HepG2 (cell line): ENCODE data around the gene RAP1A. TPM values are rescaled to one million over a fixed set of nuclear protein-coding genes. Genes with fewer than 3 reads are reported as not detected.

Source experiments
- ATAC-seq: fragments of 200-7000 bp; cut with Tn5 transposase; 3 replicates; pipeline ENCODE4 v1.9.1; 2020; ENCODE audit warnings: mild to moderate bottlenecking, moderate library complexity
- BruUV-seq: library from RNA; stranded (reverse); fragments of 400-500 nt; replicated peaks from 2 replicates; lab custom pipeline; 2021; lab: Mats Ljungman, UMichigan
- CTCF ChIA-PET: fragments of 300-600 bp; formaldehyde crosslinking; extraction: SDS; loops from one replicate; lab custom pipeline; 2021; ENCODE audit warnings: low total read pairs, inconsistent platforms, low intra/inter-chr PET ratio; lab: Yijun Ruan, JAX
- POLR2A ChIA-PET: fragments of 350-600 bp; sonication (Branson Sonifier 250); formaldehyde crosslinking; loops from one replicate; lab custom pipeline; 2020; ENCODE audit warnings: antibody characterized with exemption, inconsistent platforms; lab: Yijun Ruan, JAX
- DNase-seq: peaks from one replicate; pipeline ENCODE4 v3.0.0-alpha.2; 2015; ENCODE audit warnings: low spot score
- FAIRE-seq: peaks from 3 replicates; lab custom pipeline; 2011; peaks lifted over from hg19 to GRCh38; lab: Jason Lieb, UNC
- H2AFZ ChIP-seq: one replicate; pipeline ENCODE4 v1.6.1; 2011; ENCODE audit warnings: low read length, inconsistent platforms
- H3K27ac ChIP-seq: fragments of 300-600 bp; 3 replicates; pipeline ENCODE4 v1.8.0; 2011; ENCODE audit warnings: mixed run types, mild to moderate bottlenecking, mixed read lengths, low read length, inconsistent platforms; ENCODE audit not compliant: insufficient read depth; ENCODE audit errors: extremely low read length
- H3K27me3 ChIP-seq, 2 experiments: fragments of 200-600 bp in 1 of 2; 2 replicates in 1 of 2; 3 replicates in 1 of 2; pipeline versions ENCODE4 v1.6.0 to v1.8.0; 2011; ENCODE audit warnings: low read length in 2 of 2, mild to moderate bottlenecking in 2 of 2, moderate library complexity in 2 of 2, inconsistent platforms in 1 of 2; ENCODE audit not compliant: insufficient read depth in 2 of 2, control insufficient read depth in 1 of 2
- H3K36me3 ChIP-seq, 2 experiments: fragments of 200-600 bp in 1 of 2; replicated peaks in 1 of 2; 2 replicates in 1 of 2; 3 replicates in 1 of 2; pipeline versions ENCODE4 v1.5.1 to v1.8.0; 2011; ENCODE audit warnings: low read length in 2 of 2, inconsistent platforms in 1 of 2; ENCODE audit not compliant: insufficient read depth in 2 of 2, control insufficient read depth in 1 of 2
- H3K4me1 ChIP-seq: 2 replicates; pipeline ENCODE4 v1.5.1; 2012; ENCODE audit warnings: low read length, inconsistent platforms; ENCODE audit not compliant: insufficient read depth
- H3K4me2 ChIP-seq: 2 replicates; pipeline ENCODE4 v1.6.0; 2011; ENCODE audit warnings: low read depth, low read length, inconsistent platforms
- H3K4me3 ChIP-seq, 3 experiments: fragments of 200-600 bp in 1 of 3; sonication (generic), shearing (Covaris generic) in 1 of 3; replicated peaks in 1 of 3; 2 replicates each; pipeline ENCODE4 v1.5.1; 2011 to 2016; ENCODE audit warnings: low read length in 3 of 3, inconsistent platforms in 2 of 3, low read depth in 2 of 3, mild to moderate bottlenecking in 2 of 3, control low read depth in 1 of 3, mixed read lengths in 1 of 3; ENCODE audit not compliant: insufficient read depth in 1 of 3
- H3K79me2 ChIP-seq: one replicate; pipeline ENCODE4 v1.6.1; 2011; ENCODE audit warnings: low read length, inconsistent platforms; ENCODE audit not compliant: insufficient read depth
- H3K9ac ChIP-seq: 2 replicates; pipeline ENCODE4 v1.6.0; 2011; ENCODE audit warnings: mild to moderate bottlenecking, low read depth, low read length, inconsistent platforms; ENCODE audit not compliant: insufficient read depth
- H3K9me3 ChIP-seq: 2 replicates; pipeline ENCODE4 v1.5.1; 2012; ENCODE audit warnings: mild to moderate bottlenecking, low read length
- H4K20me1 ChIP-seq: 2 replicates; pipeline ENCODE4 v1.6.0; 2011; ENCODE audit warnings: inconsistent platforms, mild to moderate bottlenecking, low read length, moderate library complexity; ENCODE audit not compliant: insufficient read depth
- GZF1 ChIP-seq: sonication (generic); formaldehyde crosslinking; IDR thresholded peaks from 2 replicates; pipeline ENCODE4 v1.5.1; 2020; ENCODE audit warnings: mild to moderate bottlenecking, missing genetic modification reagents
- HMG20B ChIP-seq: conservative IDR thresholded peaks from 2 replicates; pipeline ENCODE4 v1.6.1; 2016; ENCODE audit warnings: missing genetic modification reagents, missing compliant biosample characterization
- IRF9 ChIP-seq: sonication (generic); formaldehyde crosslinking; IDR thresholded peaks from 2 replicates; pipeline ENCODE4 v1.8.0; 2022; ENCODE audit warnings: missing genetic modification reagents, mild to moderate bottlenecking, borderline replicate concordance
- MTERF4 ChIP-seq: sonication (generic); formaldehyde crosslinking; IDR thresholded peaks from 2 replicates; pipeline ENCODE4 v1.8.0; 2023; ENCODE audit warnings: mild to moderate bottlenecking, missing genetic modification reagents
- NKX3-1 ChIP-seq: sonication (generic); formaldehyde crosslinking; IDR thresholded peaks from 2 replicates; pipeline ENCODE4 v1.5.0; 2020; ENCODE audit warnings: missing genetic modification reagents
- PHF20 ChIP-seq: sonication (generic); formaldehyde crosslinking; IDR thresholded peaks from 2 replicates; pipeline ENCODE4 v1.5.0; 2020; ENCODE audit warnings: mild to moderate bottlenecking, missing genetic modification reagents
- POLR2AphosphoS5 ChIP-seq: IDR thresholded peaks from 2 replicates; pipeline ENCODE4 v1.6.1; 2012; ENCODE audit warnings: low read depth, low read length
- RNF2 ChIP-seq: fragments of 450-650 bp; conservative IDR thresholded peaks from 2 replicates; pipeline ENCODE4 v1.6.1; 2016; ENCODE audit warnings: low read depth
- STAT6 ChIP-seq: sonication (generic); formaldehyde crosslinking; IDR thresholded peaks from 2 replicates; pipeline ENCODE4 v1.4.0; 2020; ENCODE audit warnings: missing genetic modification reagents, mild to moderate bottlenecking, borderline replicate concordance
- TOPORS ChIP-seq: sonication (generic); formaldehyde crosslinking; IDR thresholded peaks from 2 replicates; pipeline ENCODE4 v1.8.0; 2023; ENCODE audit warnings: mild to moderate bottlenecking, missing genetic modification reagents
- WGBS: methylation state at CpG from one replicate; pipeline ENCODE4 v1.1.6; 2017; ENCODE audit warnings: low lambda C conversion rate; 5-methylcytosine and 5-hydroxymethylcytosine counted together
- in situ Hi-C: cut with HindIII; loops from 2 replicates; pipeline ENCODE4 v1.10.0; 2017; ENCODE audit warnings: low pct_unique_long_range_greater_than_20kb; ENCODE audit not compliant: extremely low pct_ligation_motif_present
- intact Hi-C: fragments of 100-400 bp; cut with micrococcal nuclease; formaldehyde crosslinking; loops from one replicate; pipeline ENCODE4 v1.10.0; 2022; ENCODE audit not compliant: unreplicated experiment
- polyA plus RNA-seq, 8 experiments: library from polyadenylated mRNA; depleted of rRNA in 3 of 8; stranded (reverse) in 7 of 8; unstranded in 1 of 8; fragments of >200 nt; fragmentation: Illumina TruSeq in 4 of 8; extraction: Trizol in 4 of 8; gene quantifications; 2 replicates each; pipeline versions ENCODE4 v1.2.1 to v1.2.3, GENCODE V29; 2011 to 2016; ENCODE audit warnings: low read depth in 4 of 8, missing spikeins in 1 of 8, mixed read lengths in 1 of 8; ENCODE audit not compliant: insufficient read depth in 1 of 8
- total RNA-seq, 5 experiments: library from RNA; depleted of rRNA; stranded (reverse); fragments of >200 nt; fragmentation: Illumina TruSeq; extraction: Trizol; gene quantifications; 2 replicates each; pipeline ENCODE4 v1.2.3, GENCODE V29; 2016; ENCODE audit warnings: low read depth in 1 of 5

RAP1A gene
- total and polyA plus RNA-seq, 2 of the 13 experiments (the other 11 are each of a cell fraction or from before 2014, with no cell fraction given) = 19.0 to 20.7 TPM

GRCh38 chr1:111600886-111601386 lies 18.7 kb upstream of the RAP1A start:
- Histone ChIP-seq H3K4me3 (no peak overlapping the region), H3K27ac (no peak overlapping the region), H4K20me1 (no peaks in the 10 kb centered on the region), H3K9me3 (no peaks in the 10 kb centered on the region), H3K9ac (no peak overlapping the region), H3K27me3 (peaks cover 0 to 4% of the 10 kb centered on the region in 2 experiments; a peak in 2 of 5 replicates), H3K79me2 (no peaks in the 10 kb centered on the region), H3K4me1 (peaks cover 40% of the 10 kb centered on the region), H3K4me2 (no peak overlapping the region), H2AFZ (no peak overlapping the region), H3K36me3 (no peaks in the 10 kb centered on the region)
- WGBS = 65% methylated on average over 6 of the region's 6 CpGs
- intact Hi-C loops (no loop called here), in situ Hi-C loops (no loop called here)
- no TSS peak for BruUV-seq
- ATAC-seq (no peak), FAIRE-seq (no peak), DNase-seq (no peak)
- TF ChIP-seq POLR2AphosphoS5 (no peak), HMG20B (no peak), IRF9 (no peak), NKX3-1 (CRISPR knock-in tag) (no peak), MTERF4 (CRISPR knock-in tag) (no peak), GZF1 (no peak), PHF20 (no peak), TOPORS (no peak), RNF2 (no peak), STAT6 (no peak)
- POLR2A ChIA-PET = no interaction called here
- CTCF ChIA-PET = no interaction called here
